Measurements from ENCODE around the gene EGFL7.

Gene EGFL7

DNA sequence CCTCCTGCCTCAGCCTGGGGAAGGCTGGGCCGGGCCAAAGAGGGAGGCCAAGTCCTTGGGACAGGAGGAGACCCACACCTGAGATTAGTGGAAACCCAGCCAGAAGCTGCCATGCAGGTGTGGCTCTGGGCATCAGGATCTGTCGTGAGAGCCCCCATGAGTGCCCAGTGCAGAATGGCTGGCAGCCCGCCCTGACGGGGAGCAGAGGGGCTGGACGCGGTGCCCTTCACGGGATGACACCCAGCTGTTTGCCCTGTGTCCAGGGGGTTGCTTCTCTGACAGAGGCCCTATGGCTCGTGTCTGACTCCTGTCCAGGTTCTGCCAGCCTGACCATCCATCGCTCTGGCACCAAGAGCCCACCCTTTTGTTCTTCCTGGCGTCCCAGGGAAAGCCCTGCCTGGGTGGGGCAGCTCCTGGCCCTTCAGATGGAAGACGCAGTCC is 58.2 kb downstream of the EGFL7 start:
- H3K36me3 ChIP-seq (ENCODE audit: control insufficient read depth in 2 of 2, insufficient read depth in 1 of 2, low read length in 2 of 2) = peaks cover 0 to 68% of the 10 kb centered on the region in 2 experiments; a peak in 2 of 3 replicates
- ChIA-PET CTCF (no interaction called here), POLR2A (interaction anchor here (0.5 to 3.8 kb wide), 3 partner anchors 7 to 349 kb away, joined by 3 to 25 read pairs (median 4); partner anchors contain the start of genes AGPAT2, DIPK1B and SAPCD2)
- no peak overlapping the region for H3K4me3 ChIP-seq (ENCODE audit: low read depth, low read length)
- H3K9me3 ChIP-seq (ENCODE audit: control insufficient read depth, insufficient read depth, low read depth, low read length) = no peaks in the 10 kb centered on the region
- H3K27ac ChIP-seq (ENCODE audit: extremely low read depth, low read depth, low read length) = peak overlapping the region; percentile 46; the same call in 1 of the 2 replicates
- H3K4me1 ChIP-seq (ENCODE audit: control insufficient read depth, insufficient read depth, low read length) = no peaks in the 10 kb centered on the region; the same call in 1 of the 2 replicates
- TF ChIP-seq SP7 (tag by site-specific recombination; IDR thresholded peaks at IDR 0.05) = no peak
- no peak for TF ChIP-seq ZNF791 (tag by site-specific recombination; IDR thresholded peaks at IDR 0.05)
- TF ChIP-seq ZNF707 (tag by site-specific recombination; IDR thresholded peaks at IDR 0.05) = no peak
- TF ChIP-seq MEIS1 (CRISPR knock-in tag; IDR thresholded peaks at IDR 0.05; ENCODE audit: borderline replicate concordance) = no peak
- TF ChIP-seq ZNF660 (tag by site-specific recombination; IDR thresholded peaks at IDR 0.05) = 0 out of 2 replicates have a peak, but pooled peaks have one; percentile 10
- TF ChIP-seq ZNF549 (tag by site-specific recombination; IDR thresholded peaks at IDR 0.05) = no peak
- TF ChIP-seq ZFP41 (tag by site-specific recombination; IDR thresholded peaks at IDR 0.05; ENCODE audit: borderline replicate concordance) = no peak
- TF ChIP-seq GLIS1 (tag by site-specific recombination; IDR thresholded peaks at IDR 0.05) = no peak
- TF ChIP-seq ZNF510 (tag by site-specific recombination; IDR thresholded peaks at IDR 0.05; ENCODE audit: insufficient replicate concordance) = no peak
- TF ChIP-seq ZNF768 (tag by site-specific recombination; IDR thresholded peaks at IDR 0.05) = no peak
- TF ChIP-seq ZNF10 (tag by site-specific recombination; IDR thresholded peaks at IDR 0.05) = no peak
- TF ChIP-seq ZNF544 (tag by site-specific recombination; IDR thresholded peaks at IDR 0.05) = no peak
- TF ChIP-seq ZNF48 (tag by site-specific recombination; IDR thresholded peaks at IDR 0.05) = no peak
- no peak for TF ChIP-seq ZNF626 (tag by site-specific recombination; IDR thresholded peaks at IDR 0.05)
- no peak for TF ChIP-seq ZFP37 (tag by site-specific recombination; IDR thresholded peaks at IDR 0.05)
- TF ChIP-seq, protein P1, sequence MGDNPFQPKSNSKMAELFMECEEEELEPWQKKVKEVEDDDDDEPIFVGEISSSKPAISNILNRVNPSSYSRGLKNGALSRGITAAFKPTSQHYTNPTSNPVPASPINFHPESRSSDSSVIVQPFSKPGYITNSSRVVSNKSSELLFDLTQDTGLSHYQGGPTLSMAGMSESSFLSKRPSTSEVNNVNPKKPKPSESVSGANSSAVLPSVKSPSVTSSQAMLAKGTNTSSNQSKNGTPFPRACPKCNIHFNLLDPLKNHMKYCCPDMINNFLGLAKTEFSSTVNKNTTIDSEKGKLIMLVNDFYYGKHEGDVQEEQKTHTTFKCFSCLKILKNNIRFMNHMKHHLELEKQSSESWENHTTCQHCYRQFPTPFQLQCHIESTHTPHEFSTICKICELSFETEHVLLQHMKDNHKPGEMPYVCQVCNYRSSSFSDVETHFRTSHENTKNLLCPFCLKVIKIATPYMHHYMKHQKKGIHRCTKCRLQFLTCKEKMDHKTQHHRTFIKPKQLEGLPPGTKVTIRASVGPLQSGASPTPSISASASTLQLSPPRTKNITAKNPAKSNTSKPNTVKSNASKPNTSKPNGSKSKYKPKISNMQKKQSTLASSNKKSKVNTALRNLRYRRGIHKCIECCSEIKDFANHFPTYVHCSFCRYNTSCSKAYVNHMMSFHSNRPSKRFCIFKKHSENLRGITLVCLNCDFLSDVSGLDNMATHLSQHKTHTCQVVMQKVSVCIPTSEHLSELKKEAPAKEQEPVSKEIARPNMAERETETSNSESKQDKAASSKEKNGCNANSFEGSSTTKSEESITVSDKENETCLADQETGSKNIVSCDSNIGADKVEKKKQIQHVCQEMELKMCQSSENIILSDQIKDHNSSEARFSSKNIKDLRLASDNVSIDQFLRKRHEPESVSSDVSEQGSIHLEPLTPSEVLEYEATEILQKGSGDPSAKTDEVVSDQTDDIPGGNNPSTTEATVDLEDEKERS (tag by site-specific recombination; IDR thresholded peaks at IDR 0.05) = no peak
- TF ChIP-seq, protein P2, sequence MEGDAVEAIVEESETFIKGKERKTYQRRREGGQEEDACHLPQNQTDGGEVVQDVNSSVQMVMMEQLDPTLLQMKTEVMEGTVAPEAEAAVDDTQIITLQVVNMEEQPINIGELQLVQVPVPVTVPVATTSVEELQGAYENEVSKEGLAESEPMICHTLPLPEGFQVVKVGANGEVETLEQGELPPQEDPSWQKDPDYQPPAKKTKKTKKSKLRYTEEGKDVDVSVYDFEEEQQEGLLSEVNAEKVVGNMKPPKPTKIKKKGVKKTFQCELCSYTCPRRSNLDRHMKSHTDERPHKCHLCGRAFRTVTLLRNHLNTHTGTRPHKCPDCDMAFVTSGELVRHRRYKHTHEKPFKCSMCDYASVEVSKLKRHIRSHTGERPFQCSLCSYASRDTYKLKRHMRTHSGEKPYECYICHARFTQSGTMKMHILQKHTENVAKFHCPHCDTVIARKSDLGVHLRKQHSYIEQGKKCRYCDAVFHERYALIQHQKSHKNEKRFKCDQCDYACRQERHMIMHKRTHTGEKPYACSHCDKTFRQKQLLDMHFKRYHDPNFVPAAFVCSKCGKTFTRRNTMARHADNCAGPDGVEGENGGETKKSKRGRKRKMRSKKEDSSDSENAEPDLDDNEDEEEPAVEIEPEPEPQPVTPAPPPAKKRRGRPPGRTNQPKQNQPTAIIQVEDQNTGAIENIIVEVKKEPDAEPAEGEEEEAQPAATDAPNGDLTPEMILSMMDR (tag by site-specific recombination; IDR thresholded peaks at IDR 0.05) = no peak
- TF ChIP-seq, protein P3, sequence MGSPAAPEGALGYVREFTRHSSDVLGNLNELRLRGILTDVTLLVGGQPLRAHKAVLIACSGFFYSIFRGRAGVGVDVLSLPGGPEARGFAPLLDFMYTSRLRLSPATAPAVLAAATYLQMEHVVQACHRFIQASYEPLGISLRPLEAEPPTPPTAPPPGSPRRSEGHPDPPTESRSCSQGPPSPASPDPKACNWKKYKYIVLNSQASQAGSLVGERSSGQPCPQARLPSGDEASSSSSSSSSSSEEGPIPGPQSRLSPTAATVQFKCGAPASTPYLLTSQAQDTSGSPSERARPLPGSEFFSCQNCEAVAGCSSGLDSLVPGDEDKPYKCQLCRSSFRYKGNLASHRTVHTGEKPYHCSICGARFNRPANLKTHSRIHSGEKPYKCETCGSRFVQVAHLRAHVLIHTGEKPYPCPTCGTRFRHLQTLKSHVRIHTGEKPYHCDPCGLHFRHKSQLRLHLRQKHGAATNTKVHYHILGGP (tag by site-specific recombination; IDR thresholded peaks at IDR 0.05) = no peak
- TF ChIP-seq ZNF843 (tag by site-specific recombination; IDR thresholded peaks at IDR 0.05) = no peak
- TF ChIP-seq, protein P4, sequence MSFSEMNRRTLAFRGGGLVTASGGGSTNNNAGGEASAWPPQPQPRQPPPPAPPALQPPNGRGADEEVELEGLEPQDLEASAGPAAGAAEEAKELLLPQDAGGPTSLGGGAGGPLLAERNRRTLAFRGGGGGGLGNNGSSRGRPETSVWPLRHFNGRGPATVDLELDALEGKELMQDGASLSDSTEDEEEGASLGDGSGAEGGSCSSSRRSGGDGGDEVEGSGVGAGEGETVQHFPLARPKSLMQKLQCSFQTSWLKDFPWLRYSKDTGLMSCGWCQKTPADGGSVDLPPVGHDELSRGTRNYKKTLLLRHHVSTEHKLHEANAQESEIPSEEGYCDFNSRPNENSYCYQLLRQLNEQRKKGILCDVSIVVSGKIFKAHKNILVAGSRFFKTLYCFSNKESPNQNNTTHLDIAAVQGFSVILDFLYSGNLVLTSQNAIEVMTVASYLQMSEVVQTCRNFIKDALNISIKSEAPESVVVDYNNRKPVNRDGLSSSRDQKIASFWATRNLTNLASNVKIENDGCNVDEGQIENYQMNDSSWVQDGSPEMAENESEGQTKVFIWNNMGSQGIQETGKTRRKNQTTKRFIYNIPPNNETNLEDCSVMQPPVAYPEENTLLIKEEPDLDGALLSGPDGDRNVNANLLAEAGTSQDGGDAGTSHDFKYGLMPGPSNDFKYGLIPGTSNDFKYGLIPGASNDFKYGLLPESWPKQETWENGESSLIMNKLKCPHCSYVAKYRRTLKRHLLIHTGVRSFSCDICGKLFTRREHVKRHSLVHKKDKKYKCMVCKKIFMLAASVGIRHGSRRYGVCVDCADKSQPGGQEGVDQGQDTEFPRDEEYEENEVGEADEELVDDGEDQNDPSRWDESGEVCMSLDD (tag by site-specific recombination; IDR thresholded peaks at IDR 0.05) = 0 out of 2 replicates have a peak, but pooled peaks have one; percentile 12
- no peak for TF ChIP-seq ZNF324 (tag by site-specific recombination; IDR thresholded peaks at IDR 0.05)
- no peak for TF ChIP-seq ZNF529 (tag by site-specific recombination; IDR thresholded peaks at IDR 0.05; ENCODE audit: insufficient replicate concordance)
- TF ChIP-seq GFI1B (tag by site-specific recombination; IDR thresholded peaks at IDR 0.05) = no peak
- no peak for TF ChIP-seq KLF8 (tag by site-specific recombination; IDR thresholded peaks at IDR 0.05)
- no peak for TF ChIP-seq ZNF670 (tag by site-specific recombination; IDR thresholded peaks at IDR 0.05; ENCODE audit: low read depth)
- no peak for TF ChIP-seq ZNF514 (tag by site-specific recombination; IDR thresholded peaks at IDR 0.05)
- no peak for TF ChIP-seq HOXC10 (CRISPR knock-in tag; IDR thresholded peaks at IDR 0.05)
- TF ChIP-seq GLIS2 (tag by site-specific recombination; IDR thresholded peaks at IDR 0.05) = no peak
- TF ChIP-seq ZNF302 (tag by site-specific recombination; IDR thresholded peaks at IDR 0.05; ENCODE audit: low read depth) = no peak

Measured in HEK293 (cell line).